ENCODE results near the gene FOSL1. TPM values are rescaled to one million over a fixed set of nuclear protein-coding genes. Genes with fewer than 3 reads are reported as not detected.
A peak's percentile ranks its signal among the peaks of the same experiment; 100 is the strongest.
"Not testable (repeated sequence)": the region's sequence is repeated elsewhere in the genome, so short reads cannot be mapped to it uniquely, and the experiment has no call there.

FOSL1 gene
- total RNA-seq, 1 donor from 2014 or later = 31.7 TPM

GRCh38 chr11:65900899-65901180 lies 652 bp upstream of the FOSL1 start:
- Mint-ChIP-seq H3K27ac (peak overlapping the region; percentile 67), H3K4me1 (ENCODE audit: low read depth) (peaks cover 18% of the 10 kb centered on the region), H3K9me3 (no peaks in the 10 kb centered on the region), H3K36me3 (ENCODE audit: low read depth) (peaks cover 13% of the 10 kb centered on the region), H3K4me3 (peak overlapping the region; percentile 68), H3K27me3 (ENCODE audit: insufficient read depth) (peaks cover 11% of the 10 kb centered on the region)
- intact Hi-C loops (cut with micrococcal nuclease) = loop anchor here (1.0 to 2.0 kb wide), 6 partner anchors 11 to 101 kb away; partner anchors contain the start of genes BANF1, C11orf68, CCDC85B and CFL1
- no peak for DNase-seq (ENCODE audit: low spot score)

- peak; percentile 57 for DNase-seq (ENCODE audit: low spot score)
- intact Hi-C loops (cut with micrococcal nuclease) = loop anchor here (1.0 to 2.0 kb wide), 6 partner anchors 9 to 103 kb away; partner anchors contain the start of genes BANF1, C11orf68, CCDC85B and CFL1
- peaks cover 20% of the 10 kb centered on the region for H3K36me3 Mint-ChIP-seq (ENCODE audit: low read depth)
- peaks cover 8% of the 10 kb centered on the region for H3K27me3 Mint-ChIP-seq (ENCODE audit: insufficient read depth)
- peak overlapping the region; percentile 82 for H3K4me3 Mint-ChIP-seq
- no peaks in the 10 kb centered on the region for H3K9me3 Mint-ChIP-seq
- H3K4me1 Mint-ChIP-seq (ENCODE audit: low read depth) = peaks cover 26% of the 10 kb centered on the region
- H3K27ac Mint-ChIP-seq = peak overlapping the region; percentile 58
These were observed 648 bp downstream of the FOSL1 start for GRCh38 chr11:65899356-65900124.

GRCh38 chr11:65898656-65899355 lies 1.4 kb downstream of the FOSL1 start:
- peaks cover 33% of the 10 kb centered on the region for H3K4me1 Mint-ChIP-seq (ENCODE audit: low read depth)
- intact Hi-C loops (cut with micrococcal nuclease) = no loop called here
- no peak for DNase-seq (ENCODE audit: low spot score)
- H3K9me3 Mint-ChIP-seq = no peaks in the 10 kb centered on the region
- peaks cover 4% of the 10 kb centered on the region for H3K27me3 Mint-ChIP-seq (ENCODE audit: insufficient read depth)
- H3K36me3 Mint-ChIP-seq (ENCODE audit: low read depth) = peaks cover 23% of the 10 kb centered on the region
- peak overlapping the region; percentile 84 for H3K4me3 Mint-ChIP-seq
- H3K27ac Mint-ChIP-seq = peak overlapping the region; percentile 82

GRCh38 chr11:65897020-65897471 lies 3.1 kb downstream of the FOSL1 start:
- intact Hi-C loops (cut with micrococcal nuclease) = no loop called here

GRCh38 chr11:65896034-65896999 lies 3.9 kb downstream of the FOSL1 start:
- intact Hi-C loops (cut with micrococcal nuclease) = no loop called here
- Mint-ChIP-seq H3K27ac (peak overlapping the region; percentile 43), H3K36me3 (ENCODE audit: low read depth) (peaks cover 34% of the 10 kb centered on the region), H3K4me1 (ENCODE audit: low read depth) (peaks cover 44% of the 10 kb centered on the region), H3K27me3 (ENCODE audit: insufficient read depth) (no peaks in the 10 kb centered on the region), H3K4me3 (no peak overlapping the region), H3K9me3 (no peaks in the 10 kb centered on the region)
- no peak for DNase-seq (ENCODE audit: low spot score)

More at GRCh38 chr11:65897020-65897471, 3.1 kb downstream of the FOSL1 start:
- Mint-ChIP-seq H3K4me3 (peak overlapping the region; percentile 67), H3K4me1 (ENCODE audit: low read depth) (peaks cover 45% of the 10 kb centered on the region), H3K27ac (no peak overlapping the region), H3K27me3 (ENCODE audit: insufficient read depth) (no peaks in the 10 kb centered on the region), H3K36me3 (ENCODE audit: low read depth) (peaks cover 31% of the 10 kb centered on the region), H3K9me3 (no peaks in the 10 kb centered on the region)
- DNase-seq (ENCODE audit: low spot score) = no peak

GRCh38 chr11:65895482-65895981 lies 4.7 kb downstream of the FOSL1 start:
- H3K36me3 Mint-ChIP-seq (ENCODE audit: low read depth) = peaks cover 34% of the 10 kb centered on the region

GRCh38 chr11:65894034-65894591 lies 6.1 kb downstream of the FOSL1 start:
- intact Hi-C loops (cut with micrococcal nuclease) = loop anchor here (5.0 kb wide), 2 partner anchors 158 to 373 kb away; partner anchors contain the start of genes RAB1B and SF3B2
- Mint-ChIP-seq H3K27me3 (ENCODE audit: insufficient read depth) (no peaks in the 10 kb centered on the region), H3K27ac (peak overlapping the region; percentile 84), H3K4me1 (ENCODE audit: low read depth) (peaks cover 57% of the 10 kb centered on the region), H3K36me3 (ENCODE audit: low read depth) (peaks cover 34% of the 10 kb centered on the region), H3K9me3 (no peaks in the 10 kb centered on the region), H3K4me3 (peak overlapping the region; percentile 85)
- DNase-seq (ENCODE audit: low spot score) = no peak

More at GRCh38 chr11:65895482-65895981, 4.7 kb downstream of the FOSL1 start:
- H3K4me1 Mint-ChIP-seq (ENCODE audit: low read depth) = peaks cover 44% of the 10 kb centered on the region
- no peaks in the 10 kb centered on the region for H3K9me3 Mint-ChIP-seq
- DNase-seq (ENCODE audit: low spot score) = no peak
- intact Hi-C loops (cut with micrococcal nuclease) = no loop called here
- H3K27me3 Mint-ChIP-seq (ENCODE audit: insufficient read depth) = no peaks in the 10 kb centered on the region
- H3K4me3 Mint-ChIP-seq = peak overlapping the region; percentile 71
- peak overlapping the region; percentile 40 for H3K27ac Mint-ChIP-seq

GRCh38 chr11:65892661-65893317 lies 7.4 kb downstream of the FOSL1 start:
- no peak for DNase-seq (ENCODE audit: low spot score)
- Mint-ChIP-seq H3K27ac (peak overlapping the region; percentile 86), H3K9me3 (no peaks in the 10 kb centered on the region), H3K36me3 (ENCODE audit: low read depth) (peaks cover 36% of the 10 kb centered on the region), H3K27me3 (ENCODE audit: insufficient read depth) (no peaks in the 10 kb centered on the region), H3K4me3 (peak overlapping the region; percentile 85), H3K4me1 (ENCODE audit: low read depth) (peaks cover 63% of the 10 kb centered on the region)
- intact Hi-C loops (cut with micrococcal nuclease) = loop anchor here (5.0 kb wide), 2 partner anchors 160 to 375 kb away; partner anchors contain the start of genes RAB1B and SF3B2

GRCh38 chr11:65892137-65892540 lies 8.0 kb downstream of the FOSL1 start:
- DNase-seq (ENCODE audit: low spot score); H3K9me3 Mint-ChIP-seq; H3K27me3 Mint-ChIP-seq (ENCODE audit: insufficient read depth): not testable (repeated sequence)
- intact Hi-C loops (cut with micrococcal nuclease) = loop anchor here (5.0 kb wide), 2 partner anchors 160 to 375 kb away; partner anchors contain the start of genes RAB1B and SF3B2
- Mint-ChIP-seq H3K27ac (peak overlapping the region; percentile 86), H3K4me1 (ENCODE audit: low read depth) (peaks cover 63% of the 10 kb centered on the region), H3K36me3 (ENCODE audit: low read depth) (peaks cover 32% of the 10 kb centered on the region), H3K4me3 (peak overlapping the region; percentile 85)

GRCh38 chr11:65891219-65892136 lies 8.7 kb downstream of the FOSL1 start:
- Mint-ChIP-seq H3K36me3 (ENCODE audit: low read depth) (peaks cover 33% of the 10 kb centered on the region), H3K4me1 (ENCODE audit: low read depth) (peaks cover 63% of the 10 kb centered on the region), H3K9me3 (no peaks in the 10 kb centered on the region), H3K27me3 (ENCODE audit: insufficient read depth) (no peaks in the 10 kb centered on the region), H3K27ac (peak overlapping the region; percentile 86), H3K4me3 (peak overlapping the region; percentile 85)
- intact Hi-C loops (cut with micrococcal nuclease) = loop anchor here (5.0 kb wide), 2 partner anchors 161 to 376 kb away; partner anchors contain the start of genes RAB1B and SF3B2
- no peak for DNase-seq (ENCODE audit: low spot score)

All from activated T-helper 1 cell treated with anti-CD3 and anti-CD28 coated beads, Interleukin-12 subunit alpha, Interleukin-12 subunit beta, Interleukin-2, Interleukin-4 antibody, amounts not matched to agents 30 ng/mL and 10 ng/mL and 1 ng/mL, durations not matched to agents 14 hours and 24 hours and 36 hours (primary cell).